DND-41 (cell line): ENCODE results near the gene FMO2.

Experiments
- EZH2 ChIP-seq: IDR thresholded peaks from 3 replicates; pipeline ENCODE4 v1.6.1; 2012; ENCODE audit warnings: borderline replicate concordance, low read depth, mild to moderate bottlenecking, moderate library complexity, low read length, inconsistent platforms; ENCODE audit not compliant: severe bottlenecking
- TF ChIP-seq, protein P1 (sequence below): IDR thresholded peaks from 2 replicates; pipeline ENCODE4 v1.5.1; 2012; ENCODE audit warnings: borderline replicate concordance, low read length, moderate library complexity, mild to moderate bottlenecking; ENCODE audit not compliant: poor library complexity, severe bottlenecking; ENCODE audit errors: extremely low read depth

DNA sequence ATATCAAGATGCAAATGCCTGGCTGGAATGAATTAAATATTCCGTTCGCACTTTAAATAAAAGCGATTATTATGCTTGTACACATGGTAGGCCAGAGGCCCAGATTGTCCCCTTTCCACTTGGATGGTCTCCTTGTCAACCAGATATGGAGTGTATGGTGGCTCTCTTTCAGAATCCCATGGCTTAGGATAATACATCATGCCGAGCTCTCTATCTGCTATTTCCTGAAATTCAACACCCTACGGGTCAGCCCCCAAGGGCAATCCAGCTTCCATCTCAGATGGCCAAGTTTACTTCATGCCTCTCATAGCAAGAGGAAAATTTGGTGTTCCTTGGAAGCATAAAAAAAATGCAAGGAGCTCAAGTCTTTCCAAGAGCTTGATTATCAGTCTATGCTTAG lies 37.8 kb downstream of the FMO2 start:
- TF ChIP-seq, protein P1, sequence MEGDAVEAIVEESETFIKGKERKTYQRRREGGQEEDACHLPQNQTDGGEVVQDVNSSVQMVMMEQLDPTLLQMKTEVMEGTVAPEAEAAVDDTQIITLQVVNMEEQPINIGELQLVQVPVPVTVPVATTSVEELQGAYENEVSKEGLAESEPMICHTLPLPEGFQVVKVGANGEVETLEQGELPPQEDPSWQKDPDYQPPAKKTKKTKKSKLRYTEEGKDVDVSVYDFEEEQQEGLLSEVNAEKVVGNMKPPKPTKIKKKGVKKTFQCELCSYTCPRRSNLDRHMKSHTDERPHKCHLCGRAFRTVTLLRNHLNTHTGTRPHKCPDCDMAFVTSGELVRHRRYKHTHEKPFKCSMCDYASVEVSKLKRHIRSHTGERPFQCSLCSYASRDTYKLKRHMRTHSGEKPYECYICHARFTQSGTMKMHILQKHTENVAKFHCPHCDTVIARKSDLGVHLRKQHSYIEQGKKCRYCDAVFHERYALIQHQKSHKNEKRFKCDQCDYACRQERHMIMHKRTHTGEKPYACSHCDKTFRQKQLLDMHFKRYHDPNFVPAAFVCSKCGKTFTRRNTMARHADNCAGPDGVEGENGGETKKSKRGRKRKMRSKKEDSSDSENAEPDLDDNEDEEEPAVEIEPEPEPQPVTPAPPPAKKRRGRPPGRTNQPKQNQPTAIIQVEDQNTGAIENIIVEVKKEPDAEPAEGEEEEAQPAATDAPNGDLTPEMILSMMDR: no peak
- no peak for TF ChIP-seq EZH2
